ENCODE measurements around the gene GHRHR. TPM values are rescaled to one million over a fixed set of nuclear protein-coding genes. Genes with fewer than 3 reads are reported as not detected.

The GHRHR gene
- total and polyA plus RNA-seq, 2 of the 4 experiments (the other 2 are of a cell fraction), result not detected

GRCh38 chr7:30956704-30957103, 7.0 kb upstream of the GHRHR start:
- POLR2A ChIA-PET (ENCODE audit: unreplicated experiment), result no interaction called here
- no peak overlapping the region for H2BK20ac ChIP-seq (ENCODE audit: low read depth, low read length)
- no peak overlapping the region for H3K4me3 ChIP-seq (ENCODE audit: insufficient read depth, low read depth, low read length)
- H3K9ac ChIP-seq (ENCODE audit: low read depth, low read length), result no peak overlapping the region
- CTCF ChIA-PET, result interaction anchor here (0.7 kb wide), 1 partner anchor 18 kb away, joined by 4 read pairs; no protein-coding TSS in a partner anchor
- no peak for DNase-seq
- TF ChIP-seq RCOR1 (IDR thresholded peaks at IDR 0.05; ENCODE audit: insufficient replicate concordance, low read length) (no peak), MXI1 (IDR thresholded peaks at IDR 0.05; ENCODE audit: borderline replicate concordance, low read depth, low read length) (no peak), POLR2A (IDR thresholded peaks at IDR 0.05; ENCODE audit: low read depth, low read length) (no peak), RAD21 (IDR thresholded peaks at IDR 0.05; ENCODE audit: low read length) (no peak), CTCF (conservative IDR thresholded peaks at IDR 0.05; ENCODE audit: low read depth, low read length) (no peak), MAFK (IDR thresholded peaks at IDR 0.05; ENCODE audit: low read depth, low read length) (no peak), MAZ (IDR thresholded peaks at IDR 0.05; ENCODE audit: borderline replicate concordance, low read depth, low read length) (no peak), CHD1 (IDR thresholded peaks at IDR 0.05; ENCODE audit: low read depth, low read length) (no peak), SMC3 (IDR thresholded peaks at IDR 0.05; ENCODE audit: low read depth, low read length) (no peak), NFE2L2 (IDR thresholded peaks at IDR 0.05; ENCODE audit: low read depth, low read length) (no peak), FOS (IDR thresholded peaks at IDR 0.05; ENCODE audit: low read depth, low read length) (no peak), CEBPB (IDR thresholded peaks at IDR 0.05; ENCODE audit: low read depth, low read length) (no peak), RFX5 (IDR thresholded peaks at IDR 0.05; ENCODE audit: low read depth, low read length) (no peak), BHLHE40 (IDR thresholded peaks at IDR 0.05; ENCODE audit: low read depth, low read length) (no peak)
- TF ChIP-seq, protein P1, sequence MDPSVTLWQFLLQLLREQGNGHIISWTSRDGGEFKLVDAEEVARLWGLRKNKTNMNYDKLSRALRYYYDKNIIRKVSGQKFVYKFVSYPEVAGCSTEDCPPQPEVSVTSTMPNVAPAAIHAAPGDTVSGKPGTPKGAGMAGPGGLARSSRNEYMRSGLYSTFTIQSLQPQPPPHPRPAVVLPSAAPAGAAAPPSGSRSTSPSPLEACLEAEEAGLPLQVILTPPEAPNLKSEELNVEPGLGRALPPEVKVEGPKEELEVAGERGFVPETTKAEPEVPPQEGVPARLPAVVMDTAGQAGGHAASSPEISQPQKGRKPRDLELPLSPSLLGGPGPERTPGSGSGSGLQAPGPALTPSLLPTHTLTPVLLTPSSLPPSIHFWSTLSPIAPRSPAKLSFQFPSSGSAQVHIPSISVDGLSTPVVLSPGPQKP (IDR thresholded peaks at IDR 0.05; ENCODE audit: borderline replicate concordance, low read depth, low read length), result no peak
- TF ChIP-seq, protein P2, sequence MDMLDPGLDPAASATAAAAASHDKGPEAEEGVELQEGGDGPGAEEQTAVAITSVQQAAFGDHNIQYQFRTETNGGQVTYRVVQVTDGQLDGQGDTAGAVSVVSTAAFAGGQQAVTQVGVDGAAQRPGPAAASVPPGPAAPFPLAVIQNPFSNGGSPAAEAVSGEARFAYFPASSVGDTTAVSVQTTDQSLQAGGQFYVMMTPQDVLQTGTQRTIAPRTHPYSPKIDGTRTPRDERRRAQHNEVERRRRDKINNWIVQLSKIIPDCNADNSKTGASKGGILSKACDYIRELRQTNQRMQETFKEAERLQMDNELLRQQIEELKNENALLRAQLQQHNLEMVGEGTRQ (IDR thresholded peaks at IDR 0.05; ENCODE audit: low read depth, low read length), result no peak
- H2AK9ac ChIP-seq (replicated peaks; ENCODE audit: low read depth, low read length, poor library complexity), result no peak overlapping the region
- peaks cover 2% of the 10 kb centered on the region; the same call in 1 of the 2 replicates for H3K9me3 ChIP-seq (ENCODE audit: control insufficient read depth, insufficient read depth, low read length)
- no peak overlapping the region for H3K23ac ChIP-seq (ENCODE audit: low read depth, low read length)
- no peak overlapping the region for H4K91ac ChIP-seq (ENCODE audit: insufficient read depth, low read depth, low read length)
- no peaks in the 10 kb centered on the region for H3K9me1 ChIP-seq (ENCODE audit: insufficient read depth, low read length)
- intact Hi-C loops (cut with micrococcal nuclease), result no loop called here
- H2AK5ac ChIP-seq (ENCODE audit: low read depth, low read length), result no peak overlapping the region
- dilution Hi-C loops (cut with HindIII; ENCODE audit: low sequenced_read_pairs, unreplicated experiment), result no loop called here
- H4K5ac ChIP-seq (ENCODE audit: low read depth, low read length), result no peak overlapping the region
- no peaks in the 10 kb centered on the region for H3K4me1 ChIP-seq (ENCODE audit: control insufficient read depth, insufficient read depth, low read length)
- H3K56ac ChIP-seq (ENCODE audit: extremely low read depth, insufficient read depth, low read length), result no peak overlapping the region
- H3K27me3 ChIP-seq (ENCODE audit: control insufficient read depth, insufficient read depth, low read length), result peaks cover 9% of the 10 kb centered on the region
- no peak overlapping the region for H2BK5ac ChIP-seq (ENCODE audit: low read depth, low read length, poor library complexity, severe bottlenecking)
- H4K8ac ChIP-seq (ENCODE audit: low read depth in 2 of 2, low read length in 2 of 2), result no peak overlapping the region
- in situ Hi-C loops (cut with MboI; ENCODE audit: low sequenced_read_pairs), result no loop called here
- H3K4ac ChIP-seq (ENCODE audit: low read depth, low read length), result no peak overlapping the region
- no peak overlapping the region for H2BK120ac ChIP-seq (ENCODE audit: low read depth, low read length)
- ATAC-seq (ENCODE audit: low read depth), result no peak
- no TSS peak for BruUV-seq (replicated peaks)
- H3K18ac ChIP-seq (ENCODE audit: low read depth, low read length), result no peak overlapping the region
- H3K79me1 ChIP-seq (ENCODE audit: low read depth in 1 of 2, low read length in 2 of 2), result no peaks in the 10 kb centered on the region
- no CpG with 5 or more reads among the region's 1 CpG for WGBS, 2 experiments (ENCODE audit: extremely low coverage in 2 of 2, insufficient read length in 1 of 2)
- no peaks in the 10 kb centered on the region for H3K36me3 ChIP-seq (ENCODE audit: control insufficient read depth, insufficient read depth, low read length)
- no peaks in the 10 kb centered on the region for H4K20me1 ChIP-seq (ENCODE audit: insufficient read depth, low read length)
- H2BK15ac ChIP-seq (ENCODE audit: low read depth, low read length), result no peak overlapping the region
- no peak overlapping the region for H3K4me2 ChIP-seq (ENCODE audit: low read depth, low read length)
- no peak overlapping the region for H3K14ac ChIP-seq (replicated peaks; ENCODE audit: low read depth, low read length)
- H3K27ac ChIP-seq (ENCODE audit: insufficient read depth, low read length), result no peak overlapping the region
- no peak overlapping the region for H2AFZ ChIP-seq (replicated peaks; ENCODE audit: low read length, poor library complexity)
